H1 (cell line): Measurements from ENCODE around the gene AIG1. TPM values are rescaled to one million over a fixed set of nuclear protein-coding genes. Genes with fewer than 3 reads are reported as not detected.

Experiments
- CTCF ChIA-PET: fragments of 300-600 bp; sonication (Branson Sonifier 250); formaldehyde crosslinking; loops from one replicate; lab custom pipeline; 2021; ENCODE audit not compliant: partially characterized antibody; lab: Charles Lee
- POLR2A ChIA-PET: fragments of 300-600 bp; sonication (Branson Sonifier 250); formaldehyde crosslinking; loops from one replicate; lab custom pipeline; 2021; ENCODE audit warnings: inconsistent platforms; ENCODE audit not compliant: partially characterized antibody; lab: Charles Lee
- DNase-seq, 2 experiments: peaks; one replicate each; pipeline versions ENCODE4 v3.0.0 to v3.0.0-alpha.2; 2010 to 2022; ENCODE audit warnings: low spot score in 2 of 2, low read depth in 1 of 2, mixed read lengths in 1 of 2
- FAIRE-seq: peaks from 2 replicates; lab custom pipeline; 2011; peaks lifted over from hg19 to GRCh38; lab: Jason Lieb, UNC
- H2AFZ ChIP-seq: 2 replicates; pipeline ENCODE4 v1.8.1; 2012; ENCODE audit warnings: low read length, inconsistent platforms
- H2AK5ac ChIP-seq: 2 replicates; pipeline ENCODE4 v1.6.1; 2013; ENCODE audit warnings: low read depth, low read length
- H2BK120ac ChIP-seq: replicated peaks from 2 replicates; pipeline ENCODE3; 2013; ENCODE audit warnings: low read depth, low read length, inconsistent platforms
- H2BK12ac ChIP-seq: 2 replicates; pipeline ENCODE4 v1.6.1; 2013; ENCODE audit warnings: low read depth, low read length
- H2BK15ac ChIP-seq: 2 replicates; pipeline ENCODE4 v1.6.1; 2013; ENCODE audit warnings: low read length
- H2BK20ac ChIP-seq: 2 replicates; pipeline ENCODE4 v1.6.1; 2013; ENCODE audit warnings: low read length
- H2BK5ac ChIP-seq: 2 replicates; pipeline ENCODE4 v1.6.1; 2013; ENCODE audit warnings: low read depth, low read length
- H3K14ac ChIP-seq: 2 replicates; pipeline ENCODE4 v1.6.1; 2013; ENCODE audit warnings: inconsistent platforms; ENCODE audit not compliant: insufficient read length
- H3K18ac ChIP-seq: 2 replicates; pipeline ENCODE4 v1.6.1; 2013; ENCODE audit warnings: low read length; ENCODE audit errors: extremely low read depth
- H3K23ac ChIP-seq: 2 replicates; pipeline ENCODE4 v1.6.1; 2013; ENCODE audit warnings: inconsistent platforms; ENCODE audit not compliant: insufficient read length
- H3K23me2 ChIP-seq: 2 replicates; pipeline ENCODE4 v1.6.1; 2013; ENCODE audit warnings: low read depth, low read length
- H3K27ac ChIP-seq: 2 replicates; pipeline ENCODE4 v1.6.1; 2011; ENCODE audit warnings: low read depth, low read length, inconsistent platforms
- H3K27me3 ChIP-seq, 4 experiments: replicated peaks in 1 of 4; 1 replicate in 1 of 4; 2 replicates in 3 of 4; pipeline versions ENCODE4 v1.6.1 to v1.8.1; 2011 to 2013; ENCODE audit warnings: low read length in 3 of 4, mild to moderate bottlenecking in 3 of 4, inconsistent platforms in 2 of 4, mixed read lengths in 2 of 4, moderate library complexity in 1 of 4; ENCODE audit not compliant: control insufficient read depth in 3 of 4, insufficient read depth in 3 of 4; ENCODE audit errors: extremely low read depth in 1 of 4
- H3K36me3 ChIP-seq, 4 experiments: 2 replicates each; pipeline versions ENCODE4 v1.6.1 to v1.8.1; 2011 to 2013; ENCODE audit warnings: mild to moderate bottlenecking in 4 of 4, low read length in 3 of 4, moderate library complexity in 2 of 4, control low read depth in 1 of 4, inconsistent platforms in 1 of 4; ENCODE audit not compliant: insufficient read depth in 4 of 4, control insufficient read depth in 2 of 4
- H3K4ac ChIP-seq: replicated peaks from 2 replicates; pipeline ENCODE3; 2013; ENCODE audit warnings: low read length, low read depth, mixed read lengths, inconsistent platforms; ENCODE audit not compliant: insufficient read length
- H3K4me1 ChIP-seq, 4 experiments: replicated peaks in 1 of 4; 1 replicate in 1 of 4; 2 replicates in 3 of 4; pipeline versions ENCODE4 v1.6.1 to v1.8.1; 2011 to 2013; ENCODE audit warnings: low read length in 3 of 4, inconsistent platforms in 2 of 4, mixed read lengths in 1 of 4; ENCODE audit not compliant: insufficient read depth in 4 of 4, control insufficient read depth in 3 of 4
- H3K4me2 ChIP-seq, 2 experiments: 2 replicates each; pipeline versions ENCODE4 v1.6.1 to v1.8.1; 2011 to 2013; ENCODE audit warnings: low read depth in 2 of 2, low read length in 2 of 2, control low read depth in 1 of 2, inconsistent platforms in 1 of 2, mild to moderate bottlenecking in 1 of 2; ENCODE audit not compliant: insufficient read depth in 1 of 2
- H3K4me3 ChIP-seq, 4 experiments: fragments of 200-600, 300-600 bp in 1 of 4; sonication (generic), shearing (Covaris generic), sonication (Bioruptor Twin) in 1 of 4; 2 replicates each; pipeline versions ENCODE4 v1.5.1 to v1.8.1; 2011 to 2016; ENCODE audit warnings: low read length in 4 of 4, low read depth in 3 of 4, control low read depth in 2 of 4, inconsistent platforms in 2 of 4, mild to moderate bottlenecking in 2 of 4, mixed read lengths in 1 of 4, moderate library complexity in 1 of 4; ENCODE audit not compliant: insufficient read depth in 2 of 4; ENCODE audit errors: extremely low read depth in 1 of 4
- H3K56ac ChIP-seq: replicated peaks from 2 replicates; pipeline ENCODE3; 2013; ENCODE audit warnings: low read depth, mild to moderate bottlenecking, mixed read lengths, low read length, inconsistent platforms; ENCODE audit not compliant: insufficient read length
- H3K79me1 ChIP-seq: 2 replicates; pipeline ENCODE4 v1.6.1; 2013; ENCODE audit warnings: low read depth, low read length, control low read depth
- H3K79me2 ChIP-seq, 2 experiments: 2 replicates each; pipeline versions ENCODE4 v1.6.1 to v1.8.1; 2012 to 2013; ENCODE audit warnings: low read length in 2 of 2, mild to moderate bottlenecking in 2 of 2, inconsistent platforms in 1 of 2; ENCODE audit not compliant: insufficient read depth in 2 of 2, control insufficient read depth in 1 of 2
- H3K9ac ChIP-seq, 4 experiments: replicated peaks in 1 of 4; 1 replicate in 1 of 4; 2 replicates in 3 of 4; pipeline versions ENCODE4 v1.6.1 to v1.8.1; 2011 to 2013; ENCODE audit warnings: low read depth in 3 of 4, low read length in 3 of 4, control low read depth in 2 of 4, mild to moderate bottlenecking in 2 of 4, moderate library complexity in 2 of 4, inconsistent platforms in 1 of 4; ENCODE audit errors: extremely low read depth in 1 of 4
- H3K9me3 ChIP-seq, 2 experiments: 2 replicates each; pipeline versions ENCODE4 v1.6.1 to v1.8.1; 2012 to 2013; ENCODE audit warnings: mild to moderate bottlenecking in 2 of 2, moderate library complexity in 2 of 2, control low read depth in 1 of 2, inconsistent platforms in 1 of 2, low read depth in 1 of 2, low read length in 1 of 2, mixed read lengths in 1 of 2; ENCODE audit not compliant: insufficient read depth in 2 of 2
- H4K20me1 ChIP-seq, 2 experiments: replicated peaks in 1 of 2; 2 replicates each; pipeline versions ENCODE3 to v1.8.1; 2011 to 2013; ENCODE audit warnings: inconsistent platforms in 2 of 2, low read length in 2 of 2, mild to moderate bottlenecking in 1 of 2; ENCODE audit not compliant: insufficient read depth in 2 of 2, control insufficient read depth in 1 of 2
- H4K5ac ChIP-seq: 2 replicates; pipeline ENCODE4 v1.6.1; 2013; ENCODE audit warnings: low read length, low read depth, mixed read lengths, inconsistent platforms; ENCODE audit not compliant: insufficient read length
- H4K8ac ChIP-seq: 2 replicates; pipeline ENCODE4 v1.8.0; 2013; ENCODE audit warnings: mild to moderate bottlenecking, moderate library complexity, low read length, inconsistent platforms; ENCODE audit not compliant: insufficient read depth; ENCODE audit errors: extremely low read depth
- H4K91ac ChIP-seq: replicated peaks from 2 replicates; pipeline ENCODE3; 2013; ENCODE audit warnings: low read length, mixed read lengths, inconsistent platforms; ENCODE audit not compliant: insufficient read length
- ASH2L ChIP-seq: fragments of 200-600, 300-600 bp; sonication (generic); IDR thresholded peaks from one replicate; pipeline ENCODE4 v1.7.1; 2017; ENCODE audit warnings: low read length
- CBX5 ChIP-seq: fragments of 300-800, 300-1000 bp; sonication (generic); IDR thresholded peaks from 2 replicates; pipeline ENCODE4 v1.7.1; 2016; ENCODE audit warnings: antibody characterized with exemption, low read length, low read depth
- NRF1 ChIP-seq: IDR thresholded peaks from 2 replicates; pipeline ENCODE4 v1.6.1; 2011; ENCODE audit warnings: mild to moderate bottlenecking, low read depth, low read length, improper control_type of control experiment
- TAF1 ChIP-seq: IDR thresholded peaks from 2 replicates; pipeline ENCODE4 v1.6.1; 2011; ENCODE audit warnings: mild to moderate bottlenecking, low read depth, low read length
- TCF12 ChIP-seq: IDR thresholded peaks from 2 replicates; pipeline ENCODE4 v1.6.1; 2011; ENCODE audit warnings: low read depth, mild to moderate bottlenecking, low read length
- WGBS, 2 experiments: shearing (Covaris generic) in 1 of 2; methylation state at CpG; one replicate each; pipeline versions ENCODE4 v1.1.6 to v1.1.7; 2013 to 2015; ENCODE audit warnings: low lambda C conversion rate in 2 of 2, mixed read lengths in 2 of 2, inconsistent platforms in 1 of 2, low coverage in 1 of 2, missing lambda C conversion rate in 1 of 2; ENCODE audit not compliant: insufficient replicate concordance in 2 of 2, insufficient coverage in 1 of 2, insufficient read length in 1 of 2; ENCODE audit errors: extremely low coverage in 1 of 2, missing lambda C conversion rate in 1 of 2; 5-methylcytosine and 5-hydroxymethylcytosine counted together
- polyA plus RNA-seq, 7 experiments: library from polyadenylated mRNA; depleted of rRNA in 3 of 7; stranded (reverse) in 5 of 7; unstranded in 2 of 7; fragments of >200 nt in 5 of 7; fragments of 200-250 nt in 2 of 7; gene quantifications; 1 replicate in 5 of 7; 2 replicates in 1 of 7; 4 replicates in 1 of 7; pipeline versions ENCODE4 v1.2.1 to v1.2.3, GENCODE V29; 2011 to 2013; ENCODE audit warnings: missing spikeins in 2 of 7, mixed read lengths in 2 of 7
- total RNA-seq: library from RNA; stranded (reverse); fragmentation: NEBNext Ultra II Directional; extraction: Animal tissue kit (Norgen Biotek cat#: 25700); gene quantifications from 2 replicates; pipeline ENCODE4 v1.2.1, GENCODE V29; 2021

Gene AIG1
- total and polyA plus RNA-seq, 2 of the 8 experiments (the other 6 are each of a cell fraction or from before 2014, with no cell fraction given) = 56.6 to 58.4 TPM

- FAIRE-seq = no peak
- no peak overlapping the region for H3K14ac ChIP-seq
- TF ChIP-seq ASH2L = no peak
- TF ChIP-seq TCF12 = no peak
- no peak for TF ChIP-seq NRF1
- TF ChIP-seq CBX5 = no peak
- no peak for TF ChIP-seq TAF1
These were observed 56.4 kb downstream of the AIG1 start for GRCh38 chr6:143117108-143117507.

More at GRCh38 chr6:143117108-143117507, 56.4 kb downstream of the AIG1 start:
- H3K27ac ChIP-seq = no peak overlapping the region
- no peak overlapping the region for H3K4ac ChIP-seq
- ChIA-PET POLR2A (no interaction called here), CTCF (interaction anchor here (0.6 kb wide), 1 partner anchor 329 kb away, joined by 3 read pairs; no protein-coding TSS in a partner anchor)
- no peaks in the 10 kb centered on the region for H3K79me1 ChIP-seq
- H2BK20ac ChIP-seq = no peak overlapping the region
- H2BK12ac ChIP-seq = no peak overlapping the region
- DNase-seq = no peak
- H4K20me1 ChIP-seq = no peaks in the 10 kb centered on the region
- H3K4me2 ChIP-seq = no peak overlapping the region
- 67% methylated on average over 1 of the region's 1 CpG; no CpG with 5 or more reads in 1 of the 2 experiments for WGBS, 2 experiments
- H2AK5ac ChIP-seq = no peak overlapping the region
- H3K18ac ChIP-seq = no peak overlapping the region
- no peaks in the 10 kb centered on the region for H3K23me2 ChIP-seq
- no peak overlapping the region for H4K8ac ChIP-seq
- no peaks in the 10 kb centered on the region for H3K27me3 ChIP-seq
- peaks cover 0 to 6% of the 10 kb centered on the region in 2 experiments; a peak in 1 of 4 replicates for H3K9me3 ChIP-seq
- no peaks in the 10 kb centered on the region for H3K4me1 ChIP-seq
- no peak overlapping the region for H2BK5ac ChIP-seq
- no peak overlapping the region for H3K9ac ChIP-seq
- H3K36me3 ChIP-seq = peaks cover 0 to 8% (median 2%) of the 10 kb centered on the region in 4 experiments; a peak in 4 of 8 replicates
- no peak overlapping the region for H2BK15ac ChIP-seq
- no peak overlapping the region for H4K91ac ChIP-seq
- H4K5ac ChIP-seq = no peak overlapping the region
- H3K23ac ChIP-seq = no peak overlapping the region
- no peak overlapping the region for H3K4me3 ChIP-seq
- no peak overlapping the region for H2BK120ac ChIP-seq
- no peak overlapping the region for H3K56ac ChIP-seq
- no peak overlapping the region for H2AFZ ChIP-seq
- no peaks in the 10 kb centered on the region for H3K79me2 ChIP-seq
